ENCODE measurements around the gene FAM47E. TPM values are rescaled to one million over a fixed set of nuclear protein-coding genes. Genes with fewer than 3 reads are reported as not detected.

Gene FAM47E
- total RNA-seq, 1 donor from 2014 or later: 3.4 TPM

GRCh38 chr4:76206222-76206942, 45.1 kb upstream of the FAM47E start:
- TF ChIP-seq, protein P1, sequence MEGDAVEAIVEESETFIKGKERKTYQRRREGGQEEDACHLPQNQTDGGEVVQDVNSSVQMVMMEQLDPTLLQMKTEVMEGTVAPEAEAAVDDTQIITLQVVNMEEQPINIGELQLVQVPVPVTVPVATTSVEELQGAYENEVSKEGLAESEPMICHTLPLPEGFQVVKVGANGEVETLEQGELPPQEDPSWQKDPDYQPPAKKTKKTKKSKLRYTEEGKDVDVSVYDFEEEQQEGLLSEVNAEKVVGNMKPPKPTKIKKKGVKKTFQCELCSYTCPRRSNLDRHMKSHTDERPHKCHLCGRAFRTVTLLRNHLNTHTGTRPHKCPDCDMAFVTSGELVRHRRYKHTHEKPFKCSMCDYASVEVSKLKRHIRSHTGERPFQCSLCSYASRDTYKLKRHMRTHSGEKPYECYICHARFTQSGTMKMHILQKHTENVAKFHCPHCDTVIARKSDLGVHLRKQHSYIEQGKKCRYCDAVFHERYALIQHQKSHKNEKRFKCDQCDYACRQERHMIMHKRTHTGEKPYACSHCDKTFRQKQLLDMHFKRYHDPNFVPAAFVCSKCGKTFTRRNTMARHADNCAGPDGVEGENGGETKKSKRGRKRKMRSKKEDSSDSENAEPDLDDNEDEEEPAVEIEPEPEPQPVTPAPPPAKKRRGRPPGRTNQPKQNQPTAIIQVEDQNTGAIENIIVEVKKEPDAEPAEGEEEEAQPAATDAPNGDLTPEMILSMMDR (IDR thresholded peaks at IDR 0.05; ENCODE audit: unreplicated experiment): no peak
- H3K4me1 Mint-ChIP-seq (ENCODE audit: low read depth): peaks cover 20% of the 10 kb centered on the region
- H3K27ac Mint-ChIP-seq: peak overlapping the region; percentile 5
- no peak overlapping the region for H3K4me3 Mint-ChIP-seq (ENCODE audit: low read depth)
- H3K36me3 Mint-ChIP-seq (ENCODE audit: insufficient read depth): no peaks in the 10 kb centered on the region
- H3K9me3 Mint-ChIP-seq (ENCODE audit: low read depth): no peaks in the 10 kb centered on the region
- H3K27me3 Mint-ChIP-seq: no peaks in the 10 kb centered on the region
- DNase-seq (ENCODE audit: low spot score, unreplicated experiment): no peak

DNA sequence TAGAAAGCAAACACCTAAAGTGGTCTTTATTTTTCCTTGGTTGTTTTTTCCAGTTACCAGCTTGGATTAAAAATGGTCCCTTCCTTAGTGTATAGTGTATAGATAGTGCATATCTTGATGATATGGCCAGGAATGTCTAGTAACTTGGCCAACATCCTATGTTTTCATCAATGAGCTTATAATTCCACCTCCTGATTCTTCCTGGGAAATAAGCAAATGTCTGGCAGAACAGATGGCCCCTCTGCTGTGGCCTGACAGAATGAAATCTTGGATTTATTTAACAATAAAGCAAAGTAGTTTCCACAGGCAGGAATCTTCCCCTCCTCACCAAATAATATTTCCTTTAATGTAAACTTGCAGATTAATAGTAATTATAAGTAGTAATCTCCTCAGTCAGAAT, 44.0 kb upstream of the FAM47E start:
- Mint-ChIP-seq H3K27me3 (no peaks in the 10 kb centered on the region), H3K9me3 (ENCODE audit: low read depth) (no peaks in the 10 kb centered on the region), H3K27ac (no peak overlapping the region), H3K4me1 (ENCODE audit: low read depth) (peaks cover 29% of the 10 kb centered on the region), H3K4me3 (ENCODE audit: low read depth) (no peak overlapping the region), H3K36me3 (ENCODE audit: insufficient read depth) (no peaks in the 10 kb centered on the region)
- no peak for DNase-seq (ENCODE audit: low spot score, unreplicated experiment)
- TF ChIP-seq, protein P1 (IDR thresholded peaks at IDR 0.05; ENCODE audit: unreplicated experiment): no peak

DNA sequence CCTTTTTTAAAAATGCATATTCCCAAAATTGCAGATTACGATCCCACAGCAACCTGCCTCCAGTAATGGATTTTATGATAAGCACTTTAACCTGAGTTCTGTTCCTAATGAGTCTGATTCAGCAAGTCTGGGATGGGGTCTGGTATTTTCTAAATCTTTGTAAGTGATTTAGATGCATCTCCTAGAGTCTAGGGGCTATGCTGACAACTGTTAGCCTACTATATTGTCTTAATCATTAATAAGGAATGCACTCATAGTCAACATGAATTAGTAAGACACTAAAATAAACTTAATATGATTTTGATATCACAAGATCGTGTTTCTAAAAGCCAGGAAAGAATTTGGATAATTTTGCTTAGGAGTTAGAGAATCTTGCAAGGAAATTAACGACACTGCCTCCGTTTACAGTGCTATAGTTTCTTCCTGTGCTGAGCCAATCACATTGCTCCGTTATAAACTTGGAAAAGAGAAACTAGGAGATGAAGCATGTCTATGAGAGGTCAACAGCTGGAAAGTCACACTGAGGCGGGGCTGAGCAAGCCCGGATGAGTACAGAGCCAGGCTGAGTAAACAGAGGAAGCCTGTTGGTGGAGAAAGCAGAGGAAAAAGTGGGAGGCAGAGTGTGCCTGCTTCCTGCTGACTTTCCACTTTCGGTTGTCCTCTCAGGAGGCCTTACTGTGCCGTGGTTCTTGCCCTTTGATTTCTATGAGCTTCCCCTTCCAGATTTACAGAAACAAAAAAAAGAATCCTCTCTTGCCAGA, 43.3 kb upstream of the FAM47E start:
- no peak for DNase-seq (ENCODE audit: low spot score, unreplicated experiment)
- H3K27me3 Mint-ChIP-seq: no peaks in the 10 kb centered on the region
- H3K27ac Mint-ChIP-seq: peak overlapping the region; percentile 72
- peak overlapping the region; percentile 13 for H3K4me3 Mint-ChIP-seq (ENCODE audit: low read depth)
- peaks cover 33% of the 10 kb centered on the region for H3K4me1 Mint-ChIP-seq (ENCODE audit: low read depth)
- H3K9me3 Mint-ChIP-seq (ENCODE audit: low read depth): no peaks in the 10 kb centered on the region
- no peaks in the 10 kb centered on the region for H3K36me3 Mint-ChIP-seq (ENCODE audit: insufficient read depth)
- TF ChIP-seq, protein P1 (IDR thresholded peaks at IDR 0.05; ENCODE audit: unreplicated experiment): no peak

- H3K9me3 Mint-ChIP-seq (ENCODE audit: low read depth): no peaks in the 10 kb centered on the region
- TF ChIP-seq, protein P1 (IDR thresholded peaks at IDR 0.05; ENCODE audit: unreplicated experiment): no peak
- no peak for DNase-seq (ENCODE audit: low spot score, unreplicated experiment)
- no peaks in the 10 kb centered on the region for H3K36me3 Mint-ChIP-seq (ENCODE audit: insufficient read depth)
- H3K27me3 Mint-ChIP-seq: no peaks in the 10 kb centered on the region
- H3K27ac Mint-ChIP-seq: peak overlapping the region; percentile 50
- H3K4me1 Mint-ChIP-seq (ENCODE audit: low read depth): peaks cover 41% of the 10 kb centered on the region
- no peak overlapping the region for H3K4me3 Mint-ChIP-seq (ENCODE audit: low read depth)
Observed at GRCh38 chr4:76209881-76210280, 41.6 kb upstream of the FAM47E start.

DNA sequence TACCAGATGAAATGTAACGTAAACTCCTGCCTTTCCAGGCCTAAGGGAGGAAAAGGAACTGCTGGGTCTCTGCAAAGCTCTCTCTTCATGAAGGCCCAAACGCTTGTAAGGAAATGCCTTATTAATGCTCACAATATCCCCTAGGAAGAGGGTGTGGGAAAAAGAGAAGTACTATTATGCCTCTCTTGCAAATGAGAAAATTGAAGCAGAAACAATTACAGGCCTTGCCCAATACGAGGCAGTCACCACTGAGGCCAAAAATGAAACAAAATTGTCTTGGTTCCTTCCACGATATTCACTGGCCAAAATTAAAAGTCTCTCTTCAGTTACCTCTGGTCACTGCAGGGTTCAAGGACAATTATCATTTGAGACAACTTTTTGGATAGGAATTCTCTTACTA, 41.1 kb upstream of the FAM47E start:
- H3K36me3 Mint-ChIP-seq (ENCODE audit: insufficient read depth): no peaks in the 10 kb centered on the region

More for the DNA sequence above, 41.1 kb upstream of the FAM47E start:
- Mint-ChIP-seq H3K9me3 (ENCODE audit: low read depth) (no peaks in the 10 kb centered on the region), H3K4me1 (ENCODE audit: low read depth) (peaks cover 41% of the 10 kb centered on the region), H3K27ac (no peak overlapping the region), H3K27me3 (no peaks in the 10 kb centered on the region), H3K4me3 (ENCODE audit: low read depth) (no peak overlapping the region)
- DNase-seq (ENCODE audit: low spot score, unreplicated experiment): no peak
- TF ChIP-seq, protein P1 (IDR thresholded peaks at IDR 0.05; ENCODE audit: unreplicated experiment): no peak

All from progenitor cell of endocrine pancreas (in vitro differentiated cells).